ENCODE results near the gene ARMC7. TPM values are rescaled to one million over a fixed set of nuclear protein-coding genes. Genes with fewer than 3 reads are reported as not detected.

ARMC7 gene
- total and polyA plus RNA-seq, 2 of the 13 experiments (the other 11 are each of a cell fraction or from before 2014, with no cell fraction given): 3.9 to 4.2 TPM

DNA sequence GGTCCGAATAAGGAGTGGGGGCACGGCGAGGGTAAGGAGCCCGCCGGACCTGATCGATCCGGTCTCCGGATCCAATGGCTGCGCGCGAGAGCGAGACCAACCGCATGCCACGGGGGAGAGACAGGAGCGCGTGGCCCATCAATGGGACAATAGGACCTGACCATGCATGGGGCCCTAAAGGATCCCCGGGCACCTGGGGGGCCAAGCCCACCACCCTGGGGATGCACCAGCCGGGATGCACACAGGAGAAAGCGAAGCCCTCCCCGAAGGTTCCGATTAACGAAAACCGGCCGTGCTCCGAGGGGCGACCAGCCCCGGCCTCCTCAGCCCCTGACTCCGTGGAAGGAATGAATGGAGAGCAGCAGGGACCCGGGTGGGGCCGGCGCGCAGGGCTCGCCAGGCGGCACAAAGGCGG, 44.0 kb downstream of the ARMC7 start (continued):
- TF ChIP-seq ONECUT2 (CRISPR knock-in tag; IDR thresholded peaks at IDR 0.05) (peak; percentile 79), ZNF354B (CRISPR knock-in tag; IDR thresholded peaks at IDR 0.05) (0 out of 2 replicates have a peak, but pooled peaks have one; percentile 6), HDAC1 (CRISPR knock-in tag; IDR thresholded peaks at IDR 0.05) (peak; percentile 42), ZKSCAN1 (IDR thresholded peaks at IDR 0.05; ENCODE audit: low read length) (no peak), TSC22D2 (CRISPR knock-in tag; IDR thresholded peaks at IDR 0.05; ENCODE audit: borderline replicate concordance) (no peak), CCAR2 (optimal IDR thresholded peaks at IDR 0.05; ENCODE audit: low read depth, low read length) (no peak), TBP (CRISPR knock-in tag; IDR thresholded peaks at IDR 0.05) (no peak), ZNF446 (CRISPR knock-in tag; IDR thresholded peaks at IDR 0.05) (no peak; the same call in 1 of the 2 replicates), ZC3H13 (CRISPR knock-in tag; IDR thresholded peaks at IDR 0.05) (0 out of 2 replicates have a peak, but pooled peaks have one; percentile 24), ATAD3A (CRISPR knock-in tag; IDR thresholded peaks at IDR 0.05) (no peak), ZNF766 (CRISPR knock-in tag; IDR thresholded peaks at IDR 0.05; ENCODE audit: borderline replicate concordance) (0 out of 2 replicates have a peak, but pooled peaks have one; percentile 2), ZNF496 (CRISPR knock-in tag; IDR thresholded peaks at IDR 0.05; ENCODE audit: insufficient replicate concordance) (no peak), MED1 (CRISPR knock-in tag; IDR thresholded peaks at IDR 0.05) (no peak), NR2C2 (CRISPR knock-in tag; IDR thresholded peaks at IDR 0.05; ENCODE audit: borderline replicate concordance) (peak; percentile 4; the same call in 1 of the 2 replicates), ZNF713 (CRISPR knock-in tag; IDR thresholded peaks at IDR 0.05) (no peak), KAT8 (CRISPR knock-in tag; IDR thresholded peaks at IDR 0.05) (no peak), MTA1 (CRISPR knock-in tag; IDR thresholded peaks at IDR 0.05; ENCODE audit: borderline replicate concordance) (peak; percentile 25; the same call in 1 of the 2 replicates)
- TF ChIP-seq, protein P1, sequence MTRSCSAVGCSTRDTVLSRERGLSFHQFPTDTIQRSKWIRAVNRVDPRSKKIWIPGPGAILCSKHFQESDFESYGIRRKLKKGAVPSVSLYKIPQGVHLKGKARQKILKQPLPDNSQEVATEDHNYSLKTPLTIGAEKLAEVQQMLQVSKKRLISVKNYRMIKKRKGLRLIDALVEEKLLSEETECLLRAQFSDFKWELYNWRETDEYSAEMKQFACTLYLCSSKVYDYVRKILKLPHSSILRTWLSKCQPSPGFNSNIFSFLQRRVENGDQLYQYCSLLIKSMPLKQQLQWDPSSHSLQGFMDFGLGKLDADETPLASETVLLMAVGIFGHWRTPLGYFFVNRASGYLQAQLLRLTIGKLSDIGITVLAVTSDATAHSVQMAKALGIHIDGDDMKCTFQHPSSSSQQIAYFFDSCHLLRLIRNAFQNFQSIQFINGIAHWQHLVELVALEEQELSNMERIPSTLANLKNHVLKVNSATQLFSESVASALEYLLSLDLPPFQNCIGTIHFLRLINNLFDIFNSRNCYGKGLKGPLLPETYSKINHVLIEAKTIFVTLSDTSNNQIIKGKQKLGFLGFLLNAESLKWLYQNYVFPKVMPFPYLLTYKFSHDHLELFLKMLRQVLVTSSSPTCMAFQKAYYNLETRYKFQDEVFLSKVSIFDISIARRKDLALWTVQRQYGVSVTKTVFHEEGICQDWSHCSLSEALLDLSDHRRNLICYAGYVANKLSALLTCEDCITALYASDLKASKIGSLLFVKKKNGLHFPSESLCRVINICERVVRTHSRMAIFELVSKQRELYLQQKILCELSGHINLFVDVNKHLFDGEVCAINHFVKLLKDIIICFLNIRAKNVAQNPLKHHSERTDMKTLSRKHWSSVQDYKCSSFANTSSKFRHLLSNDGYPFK (CRISPR knock-in tag; IDR thresholded peaks at IDR 0.05; ENCODE audit: borderline replicate concordance): peak; percentile 29; the same call in 1 of the 2 replicates
- TF ChIP-seq, protein P2, sequence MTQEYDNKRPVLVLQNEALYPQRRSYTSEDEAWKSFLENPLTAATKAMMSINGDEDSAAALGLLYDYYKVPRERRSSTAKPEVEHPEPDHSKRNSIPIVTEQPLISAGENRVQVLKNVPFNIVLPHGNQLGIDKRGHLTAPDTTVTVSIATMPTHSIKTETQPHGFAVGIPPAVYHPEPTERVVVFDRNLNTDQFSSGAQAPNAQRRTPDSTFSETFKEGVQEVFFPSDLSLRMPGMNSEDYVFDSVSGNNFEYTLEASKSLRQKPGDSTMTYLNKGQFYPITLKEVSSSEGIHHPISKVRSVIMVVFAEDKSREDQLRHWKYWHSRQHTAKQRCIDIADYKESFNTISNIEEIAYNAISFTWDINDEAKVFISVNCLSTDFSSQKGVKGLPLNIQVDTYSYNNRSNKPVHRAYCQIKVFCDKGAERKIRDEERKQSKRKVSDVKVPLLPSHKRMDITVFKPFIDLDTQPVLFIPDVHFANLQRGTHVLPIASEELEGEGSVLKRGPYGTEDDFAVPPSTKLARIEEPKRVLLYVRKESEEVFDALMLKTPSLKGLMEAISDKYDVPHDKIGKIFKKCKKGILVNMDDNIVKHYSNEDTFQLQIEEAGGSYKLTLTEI (CRISPR knock-in tag; conservative IDR thresholded peaks at IDR 0.05): no peak
- TF ChIP-seq, protein P3, sequence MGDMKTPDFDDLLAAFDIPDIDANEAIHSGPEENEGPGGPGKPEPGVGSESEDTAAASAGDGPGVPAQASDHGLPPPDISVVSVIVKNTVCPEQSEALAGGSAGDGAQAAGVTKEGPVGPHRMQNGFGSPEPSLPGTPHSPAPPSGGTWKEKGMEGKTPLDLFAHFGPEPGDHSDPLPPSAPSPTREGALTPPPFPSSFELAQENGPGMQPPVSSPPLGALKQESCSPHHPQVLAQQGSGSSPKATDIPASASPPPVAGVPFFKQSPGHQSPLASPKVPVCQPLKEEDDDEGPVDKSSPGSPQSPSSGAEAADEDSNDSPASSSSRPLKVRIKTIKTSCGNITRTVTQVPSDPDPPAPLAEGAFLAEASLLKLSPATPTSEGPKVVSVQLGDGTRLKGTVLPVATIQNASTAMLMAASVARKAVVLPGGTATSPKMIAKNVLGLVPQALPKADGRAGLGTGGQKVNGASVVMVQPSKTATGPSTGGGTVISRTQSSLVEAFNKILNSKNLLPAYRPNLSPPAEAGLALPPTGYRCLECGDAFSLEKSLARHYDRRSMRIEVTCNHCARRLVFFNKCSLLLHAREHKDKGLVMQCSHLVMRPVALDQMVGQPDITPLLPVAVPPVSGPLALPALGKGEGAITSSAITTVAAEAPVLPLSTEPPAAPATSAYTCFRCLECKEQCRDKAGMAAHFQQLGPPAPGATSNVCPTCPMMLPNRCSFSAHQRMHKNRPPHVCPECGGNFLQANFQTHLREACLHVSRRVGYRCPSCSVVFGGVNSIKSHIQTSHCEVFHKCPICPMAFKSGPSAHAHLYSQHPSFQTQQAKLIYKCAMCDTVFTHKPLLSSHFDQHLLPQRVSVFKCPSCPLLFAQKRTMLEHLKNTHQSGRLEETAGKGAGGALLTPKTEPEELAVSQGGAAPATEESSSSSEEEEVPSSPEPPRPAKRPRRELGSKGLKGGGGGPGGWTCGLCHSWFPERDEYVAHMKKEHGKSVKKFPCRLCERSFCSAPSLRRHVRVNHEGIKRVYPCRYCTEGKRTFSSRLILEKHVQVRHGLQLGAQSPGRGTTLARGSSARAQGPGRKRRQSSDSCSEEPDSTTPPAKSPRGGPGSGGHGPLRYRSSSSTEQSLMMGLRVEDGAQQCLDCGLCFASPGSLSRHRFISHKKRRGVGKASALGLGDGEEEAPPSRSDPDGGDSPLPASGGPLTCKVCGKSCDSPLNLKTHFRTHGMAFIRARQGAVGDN (CRISPR knock-in tag; IDR thresholded peaks at IDR 0.05): peak; percentile 75
- TF ChIP-seq, protein P4, sequence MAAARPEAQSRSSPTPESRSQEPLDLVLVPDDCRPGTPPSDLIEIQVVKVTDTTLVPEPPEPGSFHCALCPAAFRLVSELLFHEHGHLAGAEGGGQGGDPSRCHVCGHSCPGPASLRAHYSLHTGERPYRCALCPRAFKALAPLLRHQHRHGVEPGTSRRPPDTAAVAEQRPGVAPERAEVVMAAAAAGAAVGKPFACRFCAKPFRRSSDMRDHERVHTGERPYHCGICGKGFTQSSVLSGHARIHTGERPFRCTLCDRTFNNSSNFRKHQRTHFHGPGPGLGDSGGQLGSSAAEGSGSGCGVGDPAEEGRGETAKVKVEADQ (CRISPR knock-in tag; IDR thresholded peaks at IDR 0.05; ENCODE audit: borderline replicate concordance): 0 out of 2 replicates have a peak, but pooled peaks have one; percentile 10
